IMR-90 (cell line): Measurements from ENCODE around the gene SLC26A6.
A peak's percentile ranks its signal among the peaks of the same experiment; 100 is the strongest.

Source experiments
- CEBPB ChIP-seq: IDR thresholded peaks from 2 replicates; pipeline ENCODE4 v1.6.1; 2012; ENCODE audit warnings: low read depth, low read length, improper control_type of control experiment
- CHD1 ChIP-seq: IDR thresholded peaks from 2 replicates; pipeline ENCODE4 v1.6.1; 2012; ENCODE audit warnings: low read depth, low read length, improper control_type of control experiment
- FOS ChIP-seq: fragments of 150-350 bp; IDR thresholded peaks from 2 replicates; pipeline ENCODE4 v1.6.1; 2016; ENCODE audit warnings: low read depth, low read length
- MAFK ChIP-seq: IDR thresholded peaks from 2 replicates; pipeline ENCODE4 v1.6.1; 2012; ENCODE audit warnings: low read depth, low read length, improper control_type of control experiment
- MXI1 ChIP-seq: IDR thresholded peaks from 2 replicates; pipeline ENCODE4 v1.6.1; 2012; ENCODE audit warnings: low read depth, mild to moderate bottlenecking, low read length, moderate library complexity, borderline replicate concordance
- POLR2A ChIP-seq: IDR thresholded peaks from 2 replicates; pipeline ENCODE4 v1.6.1; 2012; ENCODE audit warnings: mild to moderate bottlenecking, low read depth, low read length
- RAD21 ChIP-seq: IDR thresholded peaks from 2 replicates; pipeline ENCODE4 v1.6.1; 2012; ENCODE audit warnings: low read length, improper control_type of control experiment
- RFX5 ChIP-seq: IDR thresholded peaks from 2 replicates; pipeline ENCODE4 v1.8.0; 2012; ENCODE audit warnings: low read depth, mild to moderate bottlenecking, low read length, moderate library complexity
- SMC3 ChIP-seq: fragments of 150-350 bp; IDR thresholded peaks from 2 replicates; pipeline ENCODE4 v1.6.1; 2016; ENCODE audit warnings: low read depth, mild to moderate bottlenecking, antibody characterized with exemption, low read length, moderate library complexity
- TF ChIP-seq, protein P1 (sequence below): conservative IDR thresholded peaks from 2 replicates; pipeline ENCODE4 v1.5.1; 2012; ENCODE audit warnings: mild to moderate bottlenecking, low read depth, low read length, improper control_type of control experiment
- TF ChIP-seq, protein P2 (sequence below): fragments of 150-350 bp; IDR thresholded peaks from 2 replicates; pipeline ENCODE4 v1.6.1; 2017; ENCODE audit warnings: mild to moderate bottlenecking, antibody characterized with exemption, low read length, low read depth

DNA sequence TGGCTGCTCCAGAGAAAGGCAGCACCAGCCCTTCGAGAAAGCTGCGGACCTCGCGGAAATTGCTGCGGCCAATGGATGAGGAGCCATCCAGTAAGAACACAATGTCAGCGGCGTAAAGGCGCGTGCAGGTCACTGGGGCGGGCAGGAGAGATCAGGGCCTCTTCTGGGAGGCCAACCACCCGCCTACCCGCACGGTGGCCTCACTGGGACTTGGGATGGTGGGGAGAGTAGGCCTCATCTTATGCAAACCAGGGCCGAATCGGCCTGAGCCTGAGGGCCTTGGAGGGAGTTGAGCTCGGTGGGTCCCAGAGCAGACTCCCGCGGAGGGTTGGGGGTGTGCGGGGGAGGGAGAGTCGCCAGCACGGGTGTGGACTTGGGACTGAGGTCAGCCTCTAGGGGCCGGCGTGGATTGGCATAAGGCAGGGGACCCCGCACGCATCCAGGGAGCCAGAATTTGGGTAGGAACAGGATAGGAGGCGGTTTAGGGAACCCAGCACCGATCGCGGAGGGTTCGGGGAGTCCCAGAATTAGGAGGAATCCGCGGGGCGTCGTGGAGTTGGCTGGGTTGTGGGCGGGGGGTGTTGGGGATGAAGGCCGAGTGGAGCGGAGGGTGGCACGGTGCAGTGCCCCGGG, 40.7 kb downstream of the SLC26A6 start:
- TF ChIP-seq, protein P1, sequence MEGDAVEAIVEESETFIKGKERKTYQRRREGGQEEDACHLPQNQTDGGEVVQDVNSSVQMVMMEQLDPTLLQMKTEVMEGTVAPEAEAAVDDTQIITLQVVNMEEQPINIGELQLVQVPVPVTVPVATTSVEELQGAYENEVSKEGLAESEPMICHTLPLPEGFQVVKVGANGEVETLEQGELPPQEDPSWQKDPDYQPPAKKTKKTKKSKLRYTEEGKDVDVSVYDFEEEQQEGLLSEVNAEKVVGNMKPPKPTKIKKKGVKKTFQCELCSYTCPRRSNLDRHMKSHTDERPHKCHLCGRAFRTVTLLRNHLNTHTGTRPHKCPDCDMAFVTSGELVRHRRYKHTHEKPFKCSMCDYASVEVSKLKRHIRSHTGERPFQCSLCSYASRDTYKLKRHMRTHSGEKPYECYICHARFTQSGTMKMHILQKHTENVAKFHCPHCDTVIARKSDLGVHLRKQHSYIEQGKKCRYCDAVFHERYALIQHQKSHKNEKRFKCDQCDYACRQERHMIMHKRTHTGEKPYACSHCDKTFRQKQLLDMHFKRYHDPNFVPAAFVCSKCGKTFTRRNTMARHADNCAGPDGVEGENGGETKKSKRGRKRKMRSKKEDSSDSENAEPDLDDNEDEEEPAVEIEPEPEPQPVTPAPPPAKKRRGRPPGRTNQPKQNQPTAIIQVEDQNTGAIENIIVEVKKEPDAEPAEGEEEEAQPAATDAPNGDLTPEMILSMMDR, result no peak
- TF ChIP-seq POLR2A (peak; percentile 17; the same call in 1 of the 2 replicates), RAD21 (no peak), SMC3 (no peak), RFX5 (no peak), MXI1 (no peak), MAFK (no peak), CEBPB (no peak), FOS (no peak), CHD1 (no peak)
- TF ChIP-seq, protein P2, sequence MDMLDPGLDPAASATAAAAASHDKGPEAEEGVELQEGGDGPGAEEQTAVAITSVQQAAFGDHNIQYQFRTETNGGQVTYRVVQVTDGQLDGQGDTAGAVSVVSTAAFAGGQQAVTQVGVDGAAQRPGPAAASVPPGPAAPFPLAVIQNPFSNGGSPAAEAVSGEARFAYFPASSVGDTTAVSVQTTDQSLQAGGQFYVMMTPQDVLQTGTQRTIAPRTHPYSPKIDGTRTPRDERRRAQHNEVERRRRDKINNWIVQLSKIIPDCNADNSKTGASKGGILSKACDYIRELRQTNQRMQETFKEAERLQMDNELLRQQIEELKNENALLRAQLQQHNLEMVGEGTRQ, result no peak
